T-helper 1 cell treated with Interleukin-12 subunit alpha and Interleukin-12 subunit beta and Interleukin-4 antibody, amounts not matched to agents 30 μg/mL and 1 μg/mL, for 36 hours (primary cell): ENCODE results near the gene ERFE.

Experiments
- H3K27ac Mint-ChIP-seq: one replicate; pipeline ENCODE4 v1.8.0; 2021; ENCODE audit warnings: mild to moderate bottlenecking, mixed read lengths
- H3K27me3 Mint-ChIP-seq: one replicate; pipeline ENCODE4 v1.8.0; 2021; ENCODE audit warnings: low read depth, mixed read lengths
- H3K36me3 Mint-ChIP-seq: one replicate; pipeline ENCODE4 v1.8.0; 2021; ENCODE audit warnings: low read depth, mixed read lengths
- H3K4me1 Mint-ChIP-seq: one replicate; pipeline ENCODE4 v1.8.0; 2021; ENCODE audit warnings: low read depth, mixed read lengths
- H3K4me3 Mint-ChIP-seq: one replicate; pipeline ENCODE4 v1.8.0; 2021; ENCODE audit warnings: mild to moderate bottlenecking, moderate library complexity, mixed read lengths
- H3K9me3 Mint-ChIP-seq: one replicate; pipeline ENCODE4 v1.8.0; 2021; ENCODE audit warnings: mixed read lengths

Gene ERFE

GRCh38 chr2:238141541-238142318 lies 17.0 kb upstream of the ERFE start:
- Mint-ChIP-seq H3K27ac (no peak overlapping the region), H3K9me3 (no peaks in the 10 kb centered on the region), H3K27me3 (no peaks in the 10 kb centered on the region), H3K4me3 (no peak overlapping the region), H3K4me1 (no peaks in the 10 kb centered on the region), H3K36me3 (no peaks in the 10 kb centered on the region)

- Mint-ChIP-seq H3K27ac (no peak overlapping the region), H3K9me3 (no peaks in the 10 kb centered on the region), H3K36me3 (no peaks in the 10 kb centered on the region), H3K4me1 (no peaks in the 10 kb centered on the region), H3K4me3 (no peak overlapping the region), H3K27me3 (no peaks in the 10 kb centered on the region)
Observed at GRCh38 chr2:238142382-238143205, 16.2 kb upstream of the ERFE start.

DNA sequence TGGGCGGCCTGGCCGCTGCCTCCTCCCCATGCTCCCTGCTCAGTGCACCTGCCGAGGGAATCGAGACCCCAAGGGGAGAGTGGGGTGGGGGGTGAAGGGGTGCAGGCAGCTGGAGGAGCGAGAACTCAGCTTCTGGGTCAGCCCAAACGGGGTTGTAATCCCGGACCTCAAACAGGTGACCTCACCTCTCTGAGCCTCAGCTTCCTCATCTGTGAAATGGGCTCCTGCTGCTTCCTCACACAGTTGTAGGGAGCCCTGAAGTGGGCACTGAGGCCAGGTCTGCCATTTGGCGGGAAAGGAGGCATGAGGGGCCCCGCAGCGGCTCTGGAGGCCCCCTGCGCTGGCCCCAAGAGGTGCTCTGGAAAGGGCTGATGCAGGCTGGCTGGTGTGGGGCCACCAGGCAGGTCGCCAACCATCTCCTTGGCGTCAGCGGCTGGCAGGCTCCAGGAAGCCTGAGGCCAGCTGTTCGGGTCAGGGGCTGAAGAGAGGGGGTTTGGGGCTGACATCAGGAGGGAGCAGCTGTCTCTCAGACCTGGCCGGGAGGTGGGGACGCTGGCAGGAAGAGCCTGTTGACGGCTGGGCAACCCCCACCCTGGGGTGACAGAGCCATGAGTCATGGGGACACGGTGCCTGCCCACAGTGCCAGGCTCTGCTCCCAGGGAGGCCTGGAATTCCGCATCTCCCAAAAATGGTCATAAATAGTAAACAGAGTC lies 15.4 kb upstream of the ERFE start:
- no peak overlapping the region for H3K27ac Mint-ChIP-seq
- H3K4me3 Mint-ChIP-seq: no peak overlapping the region
- no peaks in the 10 kb centered on the region for H3K27me3 Mint-ChIP-seq
- H3K36me3 Mint-ChIP-seq: no peaks in the 10 kb centered on the region
- H3K4me1 Mint-ChIP-seq: no peaks in the 10 kb centered on the region
- H3K9me3 Mint-ChIP-seq: no peaks in the 10 kb centered on the region

DNA sequence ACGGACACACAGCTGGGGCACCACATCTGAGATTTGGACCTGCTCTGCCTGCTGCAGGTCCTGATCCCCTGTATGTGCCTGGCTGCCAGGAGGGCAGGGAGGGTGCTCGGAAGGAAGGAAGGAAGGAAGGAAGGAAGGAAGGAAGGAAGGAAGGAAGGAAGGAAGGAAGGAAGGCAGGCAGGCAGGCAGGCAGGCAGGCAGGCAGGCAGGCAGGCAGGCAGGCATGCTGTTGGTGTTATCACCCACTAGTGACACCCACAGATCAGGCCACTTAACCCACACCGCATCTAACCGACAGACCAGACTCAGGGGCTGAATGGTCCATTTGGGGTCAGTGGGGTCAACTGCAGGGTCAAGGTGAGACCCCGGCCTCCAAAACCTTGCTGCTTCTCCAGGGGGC lies 14.5 kb upstream of the ERFE start:
- Mint-ChIP-seq H3K27me3 (no peaks in the 10 kb centered on the region), H3K4me3 (no peak overlapping the region), H3K36me3 (no peaks in the 10 kb centered on the region), H3K9me3 (no peaks in the 10 kb centered on the region), H3K4me1 (no peaks in the 10 kb centered on the region), H3K27ac (no peak overlapping the region)

DNA sequence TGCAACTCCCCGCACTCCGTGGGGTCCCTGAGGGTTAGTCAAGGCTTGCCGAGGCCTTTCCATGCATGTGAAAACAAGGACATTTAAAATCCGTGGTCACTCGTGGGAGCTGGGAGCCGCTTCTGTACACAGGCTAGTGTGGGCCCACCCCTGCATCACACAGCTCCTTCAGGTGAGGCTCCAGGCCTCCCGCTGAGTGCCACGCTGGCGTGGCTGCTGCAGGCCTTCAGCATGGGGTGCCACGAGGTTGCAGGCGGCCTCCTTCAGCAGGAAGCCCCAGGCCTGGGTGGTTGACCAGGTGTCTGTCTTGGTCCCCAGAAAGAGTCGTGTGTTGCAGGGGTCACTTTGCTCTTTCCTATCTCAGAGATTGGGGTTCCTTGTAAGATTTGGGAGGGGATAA lies 13.7 kb upstream of the ERFE start:
- H3K27me3 Mint-ChIP-seq: no peaks in the 10 kb centered on the region
- no peaks in the 10 kb centered on the region for H3K4me1 Mint-ChIP-seq
- no peaks in the 10 kb centered on the region for H3K9me3 Mint-ChIP-seq
- H3K27ac Mint-ChIP-seq: no peak overlapping the region
- H3K4me3 Mint-ChIP-seq: no peak overlapping the region
- H3K36me3 Mint-ChIP-seq: no peaks in the 10 kb centered on the region

DNA sequence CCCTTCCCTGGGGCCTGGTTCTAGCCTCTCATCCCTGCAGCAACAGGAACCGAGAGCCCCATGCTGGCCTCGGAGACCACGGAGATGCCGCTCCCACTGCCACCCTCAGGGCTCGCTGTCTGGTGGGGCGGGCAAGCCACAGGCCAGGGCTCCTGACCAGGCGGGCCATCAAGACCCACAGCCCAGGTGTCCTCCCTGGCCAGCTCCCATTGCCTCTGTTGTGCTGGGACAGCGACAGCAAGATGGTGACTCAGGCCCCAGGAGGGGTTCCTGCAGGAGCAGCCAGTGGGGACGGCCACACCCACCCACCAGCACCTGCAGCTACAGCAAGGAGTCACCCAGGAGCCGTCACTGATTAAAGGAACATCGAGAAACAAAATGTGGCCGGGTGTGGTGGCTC lies 12.9 kb upstream of the ERFE start:
- Mint-ChIP-seq H3K4me3 (no peak overlapping the region), H3K9me3 (no peaks in the 10 kb centered on the region), H3K36me3 (no peaks in the 10 kb centered on the region)

GRCh38 chr2:238146884-238147544 lies 11.8 kb upstream of the ERFE start:
- no peaks in the 10 kb centered on the region for H3K27me3 Mint-ChIP-seq
- H3K27ac Mint-ChIP-seq: no peak overlapping the region
- no peaks in the 10 kb centered on the region for H3K36me3 Mint-ChIP-seq
- no peaks in the 10 kb centered on the region for H3K9me3 Mint-ChIP-seq
- no peak overlapping the region for H3K4me3 Mint-ChIP-seq
- H3K4me1 Mint-ChIP-seq: no peaks in the 10 kb centered on the region

More for the DNA sequence above, 12.9 kb upstream of the ERFE start:
- no peaks in the 10 kb centered on the region for H3K27me3 Mint-ChIP-seq
- H3K4me1 Mint-ChIP-seq: no peaks in the 10 kb centered on the region
- H3K27ac Mint-ChIP-seq: no peak overlapping the region

GRCh38 chr2:238148981-238149380 lies 9.8 kb upstream of the ERFE start:
- Mint-ChIP-seq H3K4me1 (no peaks in the 10 kb centered on the region), H3K36me3 (no peaks in the 10 kb centered on the region), H3K27ac (no peak overlapping the region), H3K9me3 (no peaks in the 10 kb centered on the region), H3K4me3 (no peak overlapping the region), H3K27me3 (no peaks in the 10 kb centered on the region)

- Mint-ChIP-seq H3K27ac (no peak overlapping the region), H3K27me3 (no peaks in the 10 kb centered on the region), H3K36me3 (no peaks in the 10 kb centered on the region), H3K4me1 (no peaks in the 10 kb centered on the region), H3K9me3 (no peaks in the 10 kb centered on the region), H3K4me3 (no peak overlapping the region)
Observed at GRCh38 chr2:238149841-238150572, 8.8 kb upstream of the ERFE start.

- H3K36me3 Mint-ChIP-seq: no peaks in the 10 kb centered on the region
- H3K27me3 Mint-ChIP-seq: no peaks in the 10 kb centered on the region
- no peaks in the 10 kb centered on the region for H3K4me1 Mint-ChIP-seq
- no peak overlapping the region for H3K4me3 Mint-ChIP-seq
- H3K9me3 Mint-ChIP-seq: no peaks in the 10 kb centered on the region
- no peak overlapping the region for H3K27ac Mint-ChIP-seq
Observed at GRCh38 chr2:238150686-238151085, 8.1 kb upstream of the ERFE start.

DNA sequence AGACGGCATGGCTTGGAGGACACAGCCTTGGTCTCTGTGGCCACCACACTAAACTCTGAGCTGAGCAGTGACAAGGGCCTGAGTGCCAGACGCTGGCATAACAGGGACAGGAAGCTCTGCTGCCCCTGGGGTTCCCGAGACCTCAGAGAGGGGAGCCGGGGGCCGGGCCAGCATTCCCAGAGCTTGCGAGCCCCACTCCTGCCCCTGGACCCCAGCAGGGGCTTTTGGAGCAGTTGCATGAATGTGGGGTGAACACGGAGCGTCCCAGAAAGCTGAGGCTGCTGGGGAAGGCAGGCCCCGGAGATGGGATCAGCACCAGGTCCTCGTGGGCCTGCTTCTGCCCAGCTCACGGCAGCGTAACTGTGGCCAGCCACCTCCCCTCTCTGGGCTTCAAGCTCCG lies 7.6 kb upstream of the ERFE start:
- H3K27me3 Mint-ChIP-seq: no peaks in the 10 kb centered on the region
- no peak overlapping the region for H3K4me3 Mint-ChIP-seq
- no peaks in the 10 kb centered on the region for H3K4me1 Mint-ChIP-seq
- no peak overlapping the region for H3K27ac Mint-ChIP-seq
- H3K36me3 Mint-ChIP-seq: no peaks in the 10 kb centered on the region
- H3K9me3 Mint-ChIP-seq: no peaks in the 10 kb centered on the region

GRCh38 chr2:238151628-238152235 lies 7.0 kb upstream of the ERFE start:
- no peaks in the 10 kb centered on the region for H3K4me1 Mint-ChIP-seq
- H3K4me3 Mint-ChIP-seq: no peak overlapping the region
- no peak overlapping the region for H3K27ac Mint-ChIP-seq
- H3K27me3 Mint-ChIP-seq: no peaks in the 10 kb centered on the region
- no peaks in the 10 kb centered on the region for H3K9me3 Mint-ChIP-seq
- H3K36me3 Mint-ChIP-seq: no peaks in the 10 kb centered on the region

DNA sequence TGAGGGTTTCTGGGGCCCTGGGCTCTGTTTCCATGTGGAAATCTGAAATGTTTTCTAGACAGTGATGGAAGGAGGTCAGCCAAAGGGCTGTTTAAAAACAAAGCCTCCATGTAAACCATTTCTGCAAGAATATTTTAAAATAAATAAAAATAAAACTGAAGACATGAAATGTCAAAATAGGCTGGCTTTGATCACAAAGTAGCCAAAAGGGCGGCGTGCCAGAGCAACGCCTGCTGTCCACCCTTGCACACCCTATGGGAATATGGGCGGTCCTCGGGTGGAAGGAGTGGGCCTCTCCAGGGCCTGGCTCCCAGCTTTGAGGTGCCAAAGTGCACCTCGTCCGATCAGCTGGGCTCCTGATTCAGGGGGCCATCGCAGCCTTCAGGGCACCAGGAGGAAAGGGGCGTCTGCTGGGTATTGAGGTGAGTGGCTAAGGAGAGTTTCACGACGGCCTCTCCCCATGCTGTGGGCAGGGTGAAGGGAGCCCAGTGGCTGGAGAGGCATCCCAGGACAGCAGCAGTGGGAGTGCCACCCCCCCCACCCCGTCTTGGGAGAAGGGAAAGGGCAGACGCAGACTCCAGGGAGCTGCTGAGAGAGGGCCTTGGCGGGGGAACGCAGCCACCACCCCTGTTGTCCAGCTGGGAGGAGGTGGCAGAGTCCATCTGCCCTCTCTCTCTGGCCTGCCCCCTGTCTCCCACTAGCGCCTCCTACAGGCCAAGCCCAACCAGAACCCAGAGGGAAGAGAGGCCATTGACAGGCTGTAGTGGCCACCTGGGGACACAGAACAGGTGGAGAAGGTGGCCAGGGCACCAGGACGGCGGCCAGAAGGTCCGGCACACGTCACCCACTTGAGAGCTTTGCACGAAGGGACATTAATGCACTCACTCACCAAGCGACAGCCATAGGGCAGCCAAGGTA lies 5.7 kb upstream of the ERFE start:
- Mint-ChIP-seq H3K27ac (no peak overlapping the region), H3K36me3 (no peaks in the 10 kb centered on the region), H3K9me3 (no peaks in the 10 kb centered on the region), H3K4me1 (no peaks in the 10 kb centered on the region), H3K4me3 (no peak overlapping the region), H3K27me3 (peaks cover 7% of the 10 kb centered on the region)
